ENCODE data around the gene CTRL.
"Not testable (repeated sequence)": the region's sequence is repeated elsewhere in the genome, so short reads cannot be mapped to it uniquely, and the experiment has no call there.

The CTRL gene

GRCh38 chr16:67924140-67924906, 7.3 kb downstream of the CTRL start:
- DNase-seq (ENCODE audit: low spot score) (no peak), FAIRE-seq (no peak)

DNA sequence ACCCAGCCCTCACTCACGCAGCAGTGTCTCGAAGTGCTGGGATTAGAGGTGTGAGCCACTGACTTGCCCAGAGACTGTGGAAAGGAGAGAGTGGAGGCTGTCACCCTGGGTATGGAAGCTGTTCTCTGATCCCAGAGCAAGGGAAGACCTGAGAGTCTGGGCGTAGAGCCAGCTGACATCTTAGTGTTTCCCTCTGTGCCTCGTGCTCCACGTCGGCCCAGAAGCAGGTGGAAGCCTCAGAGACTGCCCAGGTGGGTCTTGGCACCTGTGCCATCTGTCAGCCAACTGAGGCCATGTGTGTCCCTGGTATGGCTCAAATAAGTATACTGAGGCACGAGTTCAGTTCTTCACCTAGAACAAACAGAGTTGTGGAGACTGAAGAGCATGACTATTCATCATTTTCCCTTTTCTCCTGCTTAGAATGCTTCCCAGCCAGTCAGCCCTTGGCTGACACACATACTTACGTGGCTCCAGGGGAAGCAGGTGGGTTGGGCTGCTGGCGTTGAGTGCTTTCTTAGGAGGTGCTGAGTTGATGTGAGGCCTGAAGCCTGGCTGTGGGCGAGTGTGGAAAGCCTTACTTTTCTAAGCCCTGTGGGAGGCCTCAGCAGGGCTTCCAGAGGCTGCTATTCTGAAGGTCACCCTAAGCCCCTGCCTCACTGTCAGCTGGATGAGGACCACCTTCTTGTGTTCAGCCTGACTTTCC, 8.1 kb downstream of the CTRL start:
- FAIRE-seq (no peak), DNase-seq (ENCODE audit: low spot score) (no peak)

GRCh38 chr16:67922740-67923139, 8.9 kb downstream of the CTRL start:
- FAIRE-seq (no peak), DNase-seq (ENCODE audit: low spot score) (no peak)

DNA sequence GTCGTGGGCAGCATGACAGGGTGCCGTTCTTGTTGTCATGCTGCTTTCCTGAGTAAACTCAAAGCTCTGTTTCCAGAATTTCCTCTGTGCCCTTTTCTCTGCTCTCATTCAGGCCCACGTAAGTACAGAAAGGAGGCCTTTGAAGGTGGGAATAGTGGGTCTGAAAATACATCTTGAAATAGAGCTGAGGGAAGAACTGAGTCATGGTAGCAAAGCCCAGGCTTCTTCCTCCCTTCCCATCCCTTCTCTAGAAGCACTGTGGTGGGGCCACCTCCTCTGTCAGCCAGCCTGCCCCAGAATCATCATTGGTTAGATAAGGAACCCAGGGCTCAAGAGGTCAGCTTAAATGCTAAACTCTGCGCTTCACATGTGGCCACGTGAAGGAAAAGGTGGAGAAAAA, 9.4 kb downstream of the CTRL start:
- DNase-seq (ENCODE audit: low spot score) = no peak
- no peak for FAIRE-seq

DNA sequence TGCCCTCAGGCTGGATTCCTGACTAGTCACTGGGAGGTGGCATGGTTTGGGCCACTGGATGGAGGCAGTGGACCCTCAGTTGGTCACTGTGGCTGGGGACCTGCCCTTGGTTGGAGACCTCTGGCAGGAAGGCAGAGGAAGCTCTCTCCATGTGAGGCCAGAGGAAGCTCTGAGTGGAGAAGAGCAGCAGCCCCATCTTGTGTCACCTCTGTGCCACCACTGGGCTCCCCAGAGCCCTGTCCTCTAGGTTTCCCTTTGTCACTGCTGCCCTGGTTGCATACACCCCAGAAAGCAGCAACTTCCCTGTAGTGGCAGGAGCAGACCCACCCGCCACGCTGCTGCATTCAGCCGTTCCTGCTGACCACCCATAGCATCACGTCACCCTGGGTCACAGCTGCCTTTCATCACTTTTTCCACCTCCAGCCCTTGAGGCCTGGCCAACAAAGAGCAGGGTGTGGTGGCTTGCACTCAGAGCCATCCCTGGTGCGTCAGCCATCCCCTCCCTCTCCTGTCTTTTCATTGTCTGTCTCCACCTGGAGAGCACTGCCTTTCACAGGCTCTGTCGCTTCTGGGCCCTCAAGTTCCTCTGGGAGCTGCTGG, 11.9 kb downstream of the CTRL start:
- DNase-seq (ENCODE audit: low spot score) = no peak
- no peak for FAIRE-seq

DNA sequence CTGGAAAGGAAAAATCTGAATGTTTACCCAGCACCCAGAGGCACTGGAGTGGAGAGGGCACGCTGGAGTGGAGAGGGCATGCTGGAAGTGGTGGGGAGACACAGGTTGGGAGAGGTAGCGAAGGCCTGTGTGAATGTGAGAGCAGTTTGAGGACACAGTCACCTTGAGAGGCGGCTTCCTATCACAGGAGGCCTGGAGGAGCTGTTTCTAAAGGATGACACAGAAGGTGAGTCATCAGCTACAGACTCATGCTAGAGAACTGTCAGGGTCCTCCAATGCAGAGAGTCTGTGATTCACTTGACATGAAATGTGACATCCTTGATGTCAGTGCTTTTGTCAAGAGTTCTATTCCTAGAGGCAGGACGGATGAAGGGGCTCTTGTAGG, 13.8 kb downstream of the CTRL start:
- DNase-seq (ENCODE audit: low spot score) = peak; percentile 84
- peak; percentile 91 for FAIRE-seq

DNA sequence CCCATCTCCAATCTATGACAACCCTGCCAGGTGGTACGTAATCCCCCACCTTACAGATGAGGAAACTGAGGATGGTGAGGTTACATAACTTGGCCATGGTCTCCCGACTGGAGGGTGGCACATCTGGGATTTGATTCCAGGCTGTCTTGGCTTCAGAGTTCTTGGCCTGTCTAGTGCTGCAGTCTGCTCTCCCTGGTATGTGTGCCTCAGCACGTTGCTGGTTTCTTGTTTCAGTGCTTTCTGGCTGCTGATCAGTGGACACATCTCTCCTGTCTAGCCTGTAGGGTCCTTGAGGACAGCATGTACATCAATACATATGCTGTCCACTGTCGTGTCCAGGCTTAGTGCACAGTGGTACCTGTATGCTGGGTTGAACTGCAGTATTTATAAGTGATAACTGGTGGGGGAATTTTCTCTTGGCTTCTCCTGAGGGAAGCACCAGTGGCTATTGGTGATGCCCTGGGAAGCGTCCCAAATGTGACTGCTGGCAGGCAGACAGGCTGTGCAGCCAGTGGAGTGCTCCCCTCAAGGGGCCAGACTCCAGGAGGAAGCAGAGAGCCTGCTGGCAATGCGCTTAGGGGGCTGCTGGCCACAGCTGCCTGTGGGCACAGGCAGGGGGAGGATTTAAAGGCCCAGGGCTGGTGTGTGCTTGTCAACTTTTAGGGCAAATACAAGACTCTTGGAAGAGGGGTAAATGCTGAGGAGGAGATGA, 14.4 kb downstream of the CTRL start:
- FAIRE-seq = no peak
- no peak for DNase-seq (ENCODE audit: low spot score)

DNA sequence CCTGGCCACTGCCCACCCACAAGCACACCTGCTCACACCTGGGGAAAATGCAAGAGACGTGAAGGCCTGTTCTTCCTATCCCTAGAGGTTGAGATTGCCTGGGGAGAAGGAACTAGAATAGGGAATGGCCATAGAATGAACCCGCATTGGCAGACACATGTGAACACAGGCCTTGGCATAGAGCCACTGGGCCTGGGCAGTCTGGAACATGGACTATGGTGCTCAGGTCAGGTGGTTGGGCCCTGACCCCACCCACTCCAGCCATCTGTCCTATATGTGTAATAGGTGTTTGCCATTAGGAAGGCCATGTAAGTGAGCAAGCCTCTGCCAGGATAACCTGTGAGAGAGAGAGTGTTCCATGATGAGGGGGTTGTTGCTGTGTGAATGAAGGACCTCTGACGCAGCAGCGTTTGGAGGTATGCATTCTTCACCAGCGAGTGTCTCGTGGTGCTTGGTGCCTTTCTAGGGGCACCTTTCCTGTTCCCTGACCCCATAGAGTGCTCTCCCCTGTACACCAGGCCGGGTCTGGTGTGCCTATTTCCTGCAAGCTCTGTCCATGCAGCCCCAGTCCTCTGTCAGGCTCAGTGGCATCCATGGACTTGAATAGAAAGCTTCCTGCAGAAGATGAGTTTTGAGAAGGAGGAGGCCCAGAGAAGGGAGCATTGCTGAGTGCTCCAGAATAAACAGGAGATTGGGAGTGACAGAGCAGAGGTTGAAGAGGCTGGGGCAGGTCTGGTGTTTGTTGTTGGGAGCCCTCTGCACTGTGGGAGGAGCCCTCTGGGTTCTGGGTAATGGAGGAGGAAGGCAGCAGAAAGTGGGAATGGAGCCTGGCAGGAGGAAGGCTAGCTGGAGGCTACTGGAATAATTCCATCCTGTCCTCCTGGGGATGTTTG, 15.6 kb downstream of the CTRL start:
- DNase-seq (ENCODE audit: low spot score) (no peak), FAIRE-seq (no peak)

GRCh38 chr16:67915496-67915769, 16.2 kb downstream of the CTRL start:
- not testable (repeated sequence) for FAIRE-seq; DNase-seq (ENCODE audit: low spot score)

- DNase-seq (ENCODE audit: low spot score) (no peak), FAIRE-seq (no peak)
Measured at GRCh38 chr16:67914758-67915495, 16.7 kb downstream of the CTRL start.

- DNase-seq (ENCODE audit: low spot score) = no peak
Measured at GRCh38 chr16:67910158-67910557, 21.5 kb downstream of the CTRL start.

DNA sequence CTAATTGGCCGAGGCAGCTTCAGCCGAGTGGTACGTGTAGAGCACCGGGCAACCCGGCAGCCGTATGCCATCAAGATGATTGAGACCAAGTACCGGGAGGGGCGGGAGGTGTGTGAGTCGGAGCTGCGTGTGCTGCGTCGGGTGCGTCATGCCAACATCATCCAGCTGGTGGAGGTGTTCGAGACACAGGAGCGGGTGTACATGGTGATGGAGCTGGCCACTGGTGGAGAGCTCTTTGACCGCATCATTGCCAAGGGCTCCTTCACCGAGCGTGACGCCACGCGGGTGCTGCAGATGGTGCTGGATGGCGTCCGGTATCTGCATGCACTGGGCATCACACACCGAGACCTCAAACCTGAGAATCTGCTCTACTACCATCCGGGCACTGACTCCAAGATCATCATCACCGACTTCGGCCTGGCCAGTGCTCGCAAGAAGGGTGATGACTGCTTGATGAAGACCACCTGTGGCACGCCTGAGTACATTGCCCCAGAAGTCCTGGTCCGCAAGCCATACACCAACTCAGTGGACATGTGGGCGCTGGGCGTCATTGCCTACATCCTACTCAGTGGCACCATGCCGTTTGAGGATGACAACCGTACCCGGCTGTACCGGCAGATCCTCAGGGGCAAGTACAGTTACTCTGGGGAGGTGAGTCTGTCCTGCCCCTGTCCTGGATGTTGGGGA, 22.5 kb downstream of the CTRL start:
- DNase-seq (ENCODE audit: low spot score) (no peak), FAIRE-seq (no peak)

More at GRCh38 chr16:67910158-67910557, 21.5 kb downstream of the CTRL start:
- no peak for FAIRE-seq

- DNase-seq (ENCODE audit: low spot score) (no peak), FAIRE-seq (no peak)
Measured at GRCh38 chr16:67907397-67908180, 24.1 kb downstream of the CTRL start.

GRCh38 chr16:67902831-67903230, 28.8 kb downstream of the CTRL start:
- FAIRE-seq = no peak

DNA sequence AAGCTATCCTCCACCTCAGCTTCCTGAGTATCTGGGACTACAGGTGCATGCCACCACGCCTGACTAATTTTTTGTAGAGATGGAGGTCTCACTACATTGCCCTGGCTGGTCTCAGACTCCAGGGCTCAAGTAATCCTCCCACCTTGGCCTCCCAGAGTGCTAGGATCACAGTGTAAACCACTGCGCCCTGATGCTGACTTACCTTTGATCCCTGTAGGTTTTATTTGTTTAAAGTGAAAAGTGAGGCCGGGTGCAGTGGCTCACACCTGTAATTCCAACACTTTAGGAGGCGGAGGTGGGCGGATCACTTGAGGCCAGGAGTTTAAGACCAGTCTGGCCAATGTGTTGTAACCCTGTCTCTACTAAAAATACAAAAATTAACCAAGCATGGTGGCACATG, 29.9 kb downstream of the CTRL start:
- FAIRE-seq (no peak), DNase-seq (ENCODE audit: low spot score) (no peak)

More at GRCh38 chr16:67902831-67903230, 28.8 kb downstream of the CTRL start:
- no peak for DNase-seq (ENCODE audit: low spot score)

GRCh38 chr16:67897231-67897630, 34.4 kb downstream of the CTRL start:
- FAIRE-seq (no peak), DNase-seq (ENCODE audit: low spot score) (no peak)

- no peak for DNase-seq (ENCODE audit: low spot score)
- no peak for FAIRE-seq
Measured at GRCh38 chr16:67893743-67894399, 37.8 kb downstream of the CTRL start.
